NCI-H1930 (cell line): ENCODE measurements around the gene POLN.

ENCODE experiments used
- DNase-seq, 2 experiments: peaks; one replicate each; lab custom pipeline; 2025; lab: John Stamatoyannopoulos, UW

The POLN gene

DNA sequence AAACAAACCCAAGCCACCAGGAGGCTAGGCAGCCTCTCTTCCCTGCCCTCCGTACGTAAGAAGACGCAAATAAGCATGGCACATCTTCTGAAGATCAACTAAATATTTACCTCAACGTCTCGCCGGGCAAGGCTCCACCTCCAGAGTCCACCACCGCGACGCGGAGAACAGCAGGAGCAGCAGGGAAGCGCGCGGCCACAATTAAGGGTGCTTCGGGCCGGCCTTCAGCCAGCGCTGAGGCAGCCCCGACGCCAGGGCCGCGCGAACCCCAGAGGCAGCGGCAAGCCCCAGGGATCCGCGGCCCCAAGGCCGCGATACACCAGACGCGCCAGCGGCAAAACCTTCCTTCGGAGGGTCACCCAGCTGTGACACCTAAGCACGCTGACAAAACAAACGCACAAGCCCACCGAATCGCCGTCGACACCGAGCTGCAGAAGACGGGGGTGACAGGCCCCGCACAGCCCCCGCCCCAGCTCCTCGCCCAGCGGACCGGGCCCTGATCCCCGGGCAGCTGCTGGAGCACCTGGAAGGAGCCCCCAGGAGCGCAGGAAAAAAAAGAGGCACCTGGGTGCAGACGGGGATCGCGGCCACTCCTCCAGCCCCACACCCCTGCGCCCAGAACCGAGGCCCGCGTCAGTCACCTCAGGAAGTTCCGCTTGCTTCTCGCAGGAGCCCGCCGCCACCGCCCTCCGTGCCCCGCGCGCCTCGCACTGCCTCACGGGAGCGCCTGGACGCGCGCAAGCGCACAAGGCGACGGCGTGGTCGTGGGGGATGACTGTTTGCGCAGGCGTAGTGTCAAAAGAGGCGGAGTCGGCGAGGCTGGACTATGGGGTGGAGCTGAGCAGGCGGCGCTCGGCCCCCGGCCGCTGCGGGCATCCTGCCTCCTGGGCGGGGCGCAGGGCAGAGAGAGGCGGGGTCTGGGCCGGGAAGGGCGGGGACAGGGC, at the start of gene POLN, which contains the start of gene HAUS3:
Gene POLN (minus strand): TSS at position 712 of the 944 bp plus-strand sequence. CDS start 12,890 bp downstream, outside the sequence.
Gene HAUS3 (minus strand): TSS at position 712 of the 944 bp plus-strand sequence. CDS start 1,175 bp downstream, outside the sequence.
- DNase-seq: peak; percentile 92 to 96

DNA sequence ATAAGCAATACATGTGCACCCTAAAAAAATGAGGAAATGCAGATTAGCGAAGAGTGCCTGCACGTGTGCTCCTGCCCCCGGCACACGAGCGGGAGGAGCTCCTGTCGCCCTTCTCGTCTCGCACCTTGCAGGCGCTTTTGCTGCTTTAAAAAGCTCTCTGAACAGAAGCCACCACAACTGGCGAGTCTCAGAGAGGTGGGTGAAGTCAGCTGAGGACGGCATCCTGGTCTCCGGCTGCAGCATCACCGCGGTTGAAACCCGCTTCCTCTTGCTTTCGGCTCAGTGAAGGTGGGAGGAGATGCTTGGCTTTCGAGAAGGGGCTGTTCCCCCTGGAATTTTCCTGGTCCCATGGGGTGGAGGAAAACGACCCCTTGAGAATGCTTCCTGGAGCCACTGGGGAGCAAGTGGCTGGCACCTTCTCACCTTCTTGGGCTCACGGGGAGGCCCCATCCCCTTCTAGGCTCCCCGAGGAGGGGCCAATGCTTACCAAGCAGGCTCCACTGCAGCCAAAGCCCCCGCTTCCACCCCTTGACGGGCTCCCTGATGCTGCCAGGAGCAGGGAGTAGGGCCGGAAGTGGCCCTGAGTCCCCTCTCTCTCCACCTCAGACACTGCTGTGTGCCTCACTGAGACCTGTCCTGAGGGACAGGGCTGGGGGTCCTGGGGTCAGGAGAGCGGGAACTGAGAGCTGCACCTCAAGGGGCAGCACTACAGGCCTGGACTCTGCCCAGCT, 49.2 kb upstream of the POLN start:
- DNase-seq: no peak

DNA sequence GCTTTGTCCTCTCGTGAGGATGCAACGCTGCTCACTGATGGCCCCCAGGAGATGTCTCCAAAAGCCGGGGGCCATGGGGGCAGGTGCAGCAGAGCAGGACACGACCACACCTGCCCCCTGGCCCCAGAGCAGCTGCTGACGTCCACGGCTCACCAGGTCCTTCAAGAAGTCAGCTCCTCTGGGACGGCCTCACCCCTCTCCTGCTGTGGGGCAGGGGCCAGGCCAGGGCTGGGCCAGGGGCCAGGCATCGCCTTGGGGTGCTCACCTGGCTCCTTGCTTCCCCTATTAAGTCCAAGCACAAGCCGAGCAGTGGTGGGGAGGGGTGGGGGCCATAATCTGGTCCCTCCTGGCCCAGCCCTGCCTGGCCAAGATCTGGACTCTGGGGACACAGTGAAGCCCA, 48.6 kb upstream of the POLN start:
- DNase-seq: no peak

DNA sequence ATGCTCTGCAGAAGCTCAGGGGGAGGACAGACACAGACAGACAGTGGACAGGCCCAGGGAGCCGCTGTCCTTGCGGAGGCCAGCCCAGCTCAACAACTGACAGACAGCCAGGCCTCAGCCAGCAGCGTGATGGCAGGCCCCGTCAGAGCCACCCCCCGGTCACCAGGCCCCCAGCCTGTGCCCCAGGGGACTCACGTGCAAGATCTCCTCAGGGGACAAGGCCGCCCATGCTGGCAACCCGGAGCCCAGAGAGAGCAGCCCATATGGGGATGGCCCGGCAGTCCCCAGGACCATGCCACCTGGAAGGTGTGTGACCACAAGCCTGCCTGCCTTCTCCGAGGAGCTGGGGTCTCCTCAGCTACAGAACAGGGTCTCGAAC, 48.0 kb upstream of the POLN start:
- no peak for DNase-seq

DNA sequence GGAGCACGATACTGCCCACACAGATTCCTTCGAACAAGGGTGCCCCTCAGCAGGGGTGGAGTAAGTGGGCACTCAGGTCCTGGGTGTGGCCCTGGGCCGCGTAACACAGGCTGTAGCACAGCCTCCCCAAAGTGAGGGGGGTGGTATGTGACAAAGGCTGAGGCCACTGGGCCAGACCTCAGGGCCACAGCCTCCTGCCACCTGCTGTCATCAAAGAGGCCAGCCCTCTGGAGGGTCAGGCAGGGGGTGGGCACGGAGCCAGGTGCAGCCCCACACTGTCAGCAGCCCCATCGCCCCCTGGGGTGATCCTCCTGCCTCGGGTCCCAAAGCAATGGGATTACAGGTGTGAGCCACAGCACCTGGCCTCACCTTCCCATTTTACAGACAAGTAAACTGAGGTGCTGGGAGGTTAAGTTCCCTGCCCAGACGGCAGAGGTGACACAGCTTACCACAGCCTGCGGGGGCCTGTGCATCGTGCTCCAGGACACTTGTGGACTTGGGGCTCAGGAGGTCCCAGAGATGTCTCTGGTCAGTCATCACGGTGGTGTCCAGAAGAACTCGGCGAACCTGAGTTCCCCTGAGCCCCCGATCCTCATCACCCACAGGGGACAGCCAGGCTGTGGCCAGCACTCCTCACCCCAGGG, 47.5 kb upstream of the POLN start:
- no peak for DNase-seq

DNA sequence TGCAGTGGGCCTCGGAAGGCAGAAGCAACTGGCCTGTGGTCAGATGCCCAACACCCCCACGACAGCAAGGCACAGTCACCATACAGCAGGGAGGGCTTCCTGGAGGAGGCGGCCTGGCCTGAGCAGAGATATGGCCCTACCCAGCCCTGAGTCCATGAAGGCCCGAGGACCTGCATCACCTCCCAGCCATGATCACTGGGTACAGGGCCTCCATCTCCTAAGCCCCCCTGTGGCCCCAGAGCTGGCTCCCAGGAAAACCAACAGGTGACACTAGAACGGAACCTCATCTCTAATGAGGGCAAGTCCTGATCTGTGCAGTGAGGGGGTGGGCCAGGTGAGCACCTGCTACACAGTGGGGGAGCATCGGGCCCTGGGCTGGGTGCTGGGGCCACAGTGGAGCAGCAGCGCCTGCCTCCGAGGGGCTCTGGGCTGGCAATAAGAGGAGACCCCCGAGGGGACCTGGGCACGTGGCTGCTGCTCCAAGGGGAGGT, 46.2 kb upstream of the POLN start:
- DNase-seq: no peak

DNA sequence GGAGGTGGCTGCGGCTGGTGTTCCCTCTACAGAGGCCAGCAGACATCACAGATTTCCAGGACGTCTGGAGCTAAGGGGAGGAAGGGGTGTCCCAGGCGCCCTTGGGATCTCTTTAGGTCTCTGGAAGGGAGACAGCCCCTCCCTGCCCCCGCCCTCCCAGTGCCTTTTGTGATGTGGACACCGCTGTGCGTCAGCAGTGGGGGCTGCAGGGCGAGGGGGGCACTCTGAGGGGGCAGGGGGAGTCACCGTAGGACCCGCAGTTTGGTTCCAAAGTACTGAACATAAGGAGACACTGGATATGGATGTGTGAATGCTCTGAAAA, 45.6 kb upstream of the POLN start:
- no peak for DNase-seq

DNA sequence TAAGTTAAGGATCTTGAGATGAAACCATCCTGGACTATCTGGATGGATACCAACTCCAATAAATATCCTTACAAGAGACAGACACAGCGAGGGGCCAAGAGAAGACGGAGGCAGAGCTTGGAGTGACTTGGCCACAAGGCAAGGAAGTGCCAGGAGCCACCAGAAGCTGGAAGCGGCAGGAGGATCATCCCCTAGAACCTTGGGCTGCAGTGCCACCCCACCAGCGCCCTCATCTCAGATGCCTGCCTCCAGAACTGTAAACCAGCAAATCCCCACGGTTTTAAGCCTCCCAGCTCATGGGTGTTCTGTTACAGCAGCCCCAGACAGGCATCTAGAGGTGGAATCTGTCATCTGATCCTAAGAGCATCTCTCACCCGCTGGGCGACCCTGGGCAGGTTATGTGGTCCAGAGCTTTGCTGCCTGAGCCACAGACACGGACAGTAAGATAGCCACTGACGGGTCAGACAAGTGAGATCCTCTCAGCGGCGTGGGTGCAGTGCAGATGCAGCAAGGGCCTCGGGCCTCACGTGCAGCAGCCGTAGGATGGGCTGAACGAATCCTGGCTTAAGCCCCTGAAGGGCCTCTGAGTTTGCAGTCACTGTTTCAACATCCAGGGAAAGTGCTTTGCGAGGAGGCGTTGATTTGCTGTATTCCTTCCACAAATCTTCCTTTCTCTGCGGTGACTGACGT, 45.1 kb upstream of the POLN start:
- no peak for DNase-seq

DNA sequence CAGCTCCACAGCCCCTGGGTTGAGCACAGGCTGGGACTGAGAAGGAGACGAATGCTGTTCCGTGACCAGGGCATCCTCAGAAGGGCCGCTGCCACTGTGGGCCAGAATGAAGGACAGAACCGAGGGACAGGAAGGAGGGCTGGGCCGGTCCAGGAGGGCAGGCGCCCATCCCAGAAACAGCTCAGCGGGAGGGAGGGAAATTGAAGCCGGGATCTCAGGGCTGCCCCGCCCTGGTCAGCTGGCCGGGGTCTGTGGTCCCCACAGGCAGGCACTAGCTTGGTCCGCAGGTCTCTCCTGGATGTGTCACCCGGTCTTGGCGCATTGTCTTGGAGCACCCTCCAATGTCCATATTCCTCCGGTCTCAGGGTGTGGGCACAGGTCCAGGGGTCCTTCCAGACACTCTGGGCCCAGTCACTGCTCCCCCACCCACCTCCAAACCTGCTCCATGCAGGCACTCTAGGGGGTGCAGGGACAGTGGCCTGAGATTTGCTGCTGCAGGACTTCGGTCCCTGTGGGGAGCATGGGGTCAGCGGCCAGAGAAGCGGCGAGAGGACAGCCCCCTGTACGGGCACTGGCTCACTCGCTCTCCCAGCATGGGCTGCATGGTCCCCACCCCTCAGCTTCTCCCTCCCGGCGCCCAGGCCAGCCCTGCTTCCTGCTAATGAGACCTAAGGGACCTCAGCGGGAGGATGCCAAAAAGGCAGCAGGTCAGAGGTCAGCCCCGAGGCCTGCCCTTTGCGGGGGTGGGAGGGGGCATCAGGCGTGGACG, 43.9 kb upstream of the POLN start:
- no peak for DNase-seq

DNA sequence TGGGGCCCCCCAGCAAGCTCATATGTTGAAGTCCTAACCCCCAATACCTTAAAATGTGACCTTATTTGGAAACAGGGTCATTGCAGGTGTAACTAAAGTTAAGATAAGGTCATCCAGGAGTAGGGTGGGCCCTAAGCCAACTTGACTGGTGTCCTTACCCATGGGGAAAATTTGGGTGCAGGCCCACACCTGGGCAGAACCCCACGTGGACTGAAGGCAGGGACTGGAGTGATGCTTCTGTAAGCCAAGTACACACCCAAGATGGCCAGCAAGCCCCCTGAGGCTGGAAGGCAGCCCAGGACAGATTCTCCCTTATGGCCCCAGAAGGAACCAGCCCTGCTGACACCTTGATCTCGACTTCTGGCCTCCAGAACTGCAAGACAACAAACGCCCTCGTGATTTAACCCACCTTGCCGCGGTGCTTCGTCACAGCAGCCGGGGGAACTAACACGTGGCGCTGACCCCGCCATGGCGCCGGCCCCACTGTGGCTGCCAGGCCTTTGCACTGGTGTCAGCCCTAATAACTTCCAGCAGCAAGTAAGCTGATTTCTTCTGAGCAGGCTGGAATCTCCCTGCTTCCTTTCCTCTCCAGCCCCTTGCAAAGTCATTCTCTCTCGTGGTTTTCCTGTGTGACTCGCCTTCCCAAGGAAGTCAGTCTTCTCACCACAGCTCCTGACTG, 43.2 kb upstream of the POLN start:
- no peak for DNase-seq

DNA sequence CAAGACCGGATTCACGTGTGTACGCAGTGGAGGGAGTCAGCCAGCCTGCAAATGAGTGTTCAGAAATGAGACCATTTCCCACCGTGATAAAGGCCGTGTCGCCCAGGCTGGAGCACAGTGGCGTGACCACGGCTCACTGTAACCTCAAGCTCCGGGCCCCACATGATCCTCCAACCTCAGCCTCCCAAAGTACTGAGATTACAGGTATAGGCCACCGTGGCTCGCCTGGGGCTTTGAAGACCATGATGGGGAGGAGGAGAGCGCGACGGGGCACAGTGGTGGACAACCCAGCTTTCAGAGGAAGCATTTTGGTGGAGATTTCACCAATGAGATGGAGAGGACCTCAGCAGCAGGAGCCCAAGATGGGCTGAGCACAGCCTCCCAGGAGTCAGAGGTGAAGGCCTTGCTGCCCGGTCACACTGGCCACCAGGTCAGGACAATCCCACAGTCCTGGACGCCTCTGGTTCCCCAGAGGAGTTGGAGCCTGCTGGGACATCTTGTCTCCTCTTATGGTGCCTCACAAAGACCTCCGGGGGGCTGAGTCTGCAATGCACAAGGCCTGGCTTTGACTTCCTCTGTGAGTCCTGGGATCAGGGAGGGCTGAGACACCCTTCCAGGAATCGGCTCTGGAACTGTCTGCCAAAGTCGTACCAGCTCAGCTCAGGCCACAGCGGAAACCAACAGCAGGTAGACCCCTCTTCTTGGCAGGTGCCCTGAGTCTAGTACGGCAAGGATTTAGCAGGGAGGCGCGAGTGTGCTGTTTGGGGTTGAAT, 42.4 kb upstream of the POLN start:
- DNase-seq: no peak

DNA sequence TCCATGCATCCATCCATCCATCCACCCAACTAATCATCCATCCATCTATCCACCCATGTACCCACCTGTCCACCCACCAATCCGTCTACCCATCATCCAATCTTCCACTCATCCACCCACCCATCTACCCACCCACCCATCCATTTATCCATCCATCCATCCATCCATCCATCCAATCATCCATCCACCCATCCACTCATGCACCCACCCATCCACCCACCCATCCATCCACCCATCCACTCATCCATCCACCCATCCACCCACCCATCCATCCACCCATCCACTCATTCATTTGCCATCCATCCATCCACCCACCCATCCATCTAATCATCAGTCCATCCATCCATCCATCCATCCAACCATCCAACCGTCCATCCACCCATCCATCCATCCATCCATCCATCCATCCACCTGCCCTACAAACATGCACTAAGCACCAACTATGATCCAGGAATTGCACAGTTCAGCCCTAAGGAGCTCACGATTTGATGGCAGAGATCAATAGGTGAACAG, 41.3 kb upstream of the POLN start:
- DNase-seq: no peak

DNA sequence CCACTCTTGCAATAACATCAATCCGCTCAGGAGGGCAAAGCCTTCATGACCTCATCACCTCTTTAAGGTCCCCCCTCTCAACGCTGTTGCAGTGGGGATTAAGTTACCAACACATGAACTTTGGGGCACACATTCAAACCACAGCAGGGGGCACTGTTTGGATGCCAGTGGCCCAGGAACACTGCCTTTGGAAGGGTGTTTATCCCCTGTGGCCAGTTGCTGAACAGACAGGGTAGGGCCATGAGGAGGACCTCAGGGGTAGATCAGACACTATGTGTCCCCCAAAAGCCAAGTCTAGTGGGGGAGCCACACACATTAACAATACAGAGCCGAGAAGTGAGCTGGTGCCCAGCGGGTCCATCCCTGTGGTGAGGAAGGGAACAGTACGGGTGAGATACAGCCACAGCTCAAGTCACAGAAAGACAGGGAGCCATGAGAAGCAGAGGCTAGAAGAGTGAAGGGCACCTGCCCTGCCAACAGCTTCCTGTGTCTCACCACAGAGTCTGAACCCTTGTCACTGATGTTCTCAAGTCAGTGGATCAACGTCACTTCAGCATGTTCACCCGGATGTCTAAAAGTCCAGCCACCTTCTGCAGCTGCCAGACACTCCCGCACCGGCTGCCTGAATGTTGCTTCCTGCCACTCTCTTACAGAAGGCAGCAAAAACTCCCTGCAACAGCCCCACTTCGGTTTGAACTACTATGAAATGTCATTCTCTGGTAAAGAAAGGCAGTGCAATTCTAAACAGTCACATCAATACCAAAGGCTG, 39.8 kb upstream of the POLN start:
- no peak for DNase-seq

DNA sequence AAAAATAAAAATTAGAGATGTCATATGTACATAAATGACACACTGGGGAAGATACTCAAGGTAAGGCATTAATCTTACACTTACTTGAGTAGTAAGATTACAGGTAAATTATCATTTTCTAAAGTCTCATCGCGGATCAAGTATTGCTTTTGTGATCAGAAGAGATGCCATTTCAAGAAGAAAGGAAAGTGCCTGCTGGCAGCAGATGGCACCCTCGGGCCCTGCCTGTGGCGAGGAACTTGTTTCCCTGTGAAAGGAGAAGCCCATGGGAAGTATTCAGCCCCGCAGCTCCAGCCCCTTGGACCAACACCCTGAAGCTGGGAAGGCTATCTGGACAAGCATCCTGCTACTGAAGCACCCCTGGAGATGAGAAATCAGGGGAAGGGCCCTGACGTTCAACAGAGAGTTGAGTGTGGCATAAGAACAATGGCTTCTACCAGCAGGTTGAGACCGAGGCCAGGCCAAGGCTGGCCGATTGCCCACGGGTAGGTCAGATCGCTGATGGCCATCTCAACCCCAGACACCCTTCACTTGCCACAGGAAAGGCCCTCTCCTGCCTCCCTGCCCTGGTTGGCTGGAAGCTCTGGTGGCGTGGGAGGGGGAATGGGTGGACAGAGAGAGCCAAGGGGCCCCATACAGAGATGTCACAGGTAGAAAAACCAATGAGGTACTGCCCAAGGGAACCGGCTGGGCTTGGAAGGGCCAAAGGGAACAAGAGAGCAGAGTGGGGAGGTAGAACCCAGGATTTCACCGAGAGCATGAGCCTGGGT, 38.8 kb upstream of the POLN start:
- DNase-seq: no peak

DNA sequence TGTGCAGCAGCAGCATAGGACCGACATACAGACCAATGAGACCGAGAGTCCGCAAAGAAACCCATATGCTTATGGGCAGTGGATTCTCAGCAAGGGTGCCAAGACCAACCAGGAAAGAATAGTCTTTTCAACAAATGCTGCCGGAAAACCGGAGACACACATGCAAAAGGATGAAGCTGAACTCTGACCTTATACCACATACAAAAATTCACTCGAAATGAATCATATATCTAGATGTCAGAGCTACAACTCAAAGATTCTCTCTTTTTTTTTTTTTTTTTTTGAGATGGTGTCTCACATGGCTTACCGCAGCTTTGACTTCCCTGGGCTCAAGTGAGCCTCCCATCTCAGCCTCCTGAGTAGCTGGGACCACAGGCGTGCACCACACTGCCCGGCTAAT, 36.0 kb upstream of the POLN start:
- no peak for DNase-seq

DNA sequence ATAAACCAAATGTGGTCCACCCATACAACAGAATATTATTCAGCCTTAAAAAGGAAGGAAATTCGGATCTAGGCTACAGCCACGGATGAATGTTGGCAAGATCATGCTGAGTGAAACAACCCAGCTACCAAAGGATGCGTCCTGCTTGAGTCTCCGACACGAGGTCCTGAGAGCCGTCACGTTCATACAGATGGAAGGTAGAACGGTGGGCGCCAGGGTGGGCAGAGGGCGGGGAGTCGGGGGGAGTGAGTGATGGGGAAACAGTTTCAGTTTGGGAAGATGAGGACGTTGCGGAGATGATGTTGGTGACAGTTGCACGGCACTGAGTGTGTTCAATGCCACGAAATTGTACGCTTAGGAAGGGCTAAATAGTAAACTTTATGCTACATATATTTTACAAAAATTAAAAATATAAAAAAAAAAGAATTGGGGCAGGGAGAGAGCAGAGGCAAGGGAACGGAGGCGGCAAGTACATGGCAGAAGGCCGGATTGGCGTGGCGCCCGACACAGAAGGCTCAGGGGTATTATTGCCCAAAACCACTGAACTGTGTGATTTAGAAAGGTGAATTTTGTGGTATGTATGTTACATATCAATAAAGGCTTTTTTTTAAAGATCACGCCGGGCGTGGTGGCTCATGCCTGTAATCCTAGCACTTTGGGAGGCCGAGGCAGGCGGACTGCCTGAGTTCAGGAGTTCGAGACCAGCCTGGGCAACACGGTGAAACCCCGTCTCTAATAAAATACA, 34.8 kb upstream of the POLN start:
- DNase-seq: no peak

DNA sequence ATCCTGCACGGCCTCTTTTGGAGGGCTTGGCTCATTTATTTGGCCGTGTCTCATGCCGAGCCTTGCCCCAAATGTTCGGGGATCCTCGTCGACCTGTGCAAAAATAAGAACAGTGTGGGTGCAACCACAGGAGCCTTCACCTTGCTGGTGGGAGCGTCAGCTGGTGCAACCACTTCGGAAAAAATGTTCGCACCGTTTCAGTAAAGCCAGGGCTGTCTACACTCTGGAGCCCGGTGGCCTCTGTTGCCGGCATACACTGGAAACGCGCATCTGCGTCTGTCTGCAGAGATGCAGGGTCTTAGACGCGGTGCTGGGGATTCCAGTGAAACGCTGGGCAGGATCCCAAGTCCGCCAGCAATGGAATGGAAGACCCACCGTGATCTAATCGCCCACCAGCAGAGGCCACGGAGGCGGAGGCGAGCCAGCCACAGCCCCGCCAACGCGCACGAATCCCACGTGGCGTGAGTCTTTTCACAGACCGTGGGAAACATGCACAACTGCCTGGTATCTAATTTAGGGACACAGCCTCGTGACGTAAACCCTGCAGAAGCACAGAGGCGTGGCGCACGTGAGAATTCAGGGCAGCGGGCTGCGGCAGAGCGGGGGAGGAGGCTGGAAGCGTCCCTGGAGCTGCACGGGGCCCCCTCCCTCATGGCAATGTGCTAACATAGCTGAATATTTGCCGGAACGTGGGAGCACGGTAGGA, 33.8 kb upstream of the POLN start:
- no peak for DNase-seq
